GM21367 (cell line): ENCODE results near the gene ABCB4.

Experiments
- ATAC-seq: cut with Tn5 transposase; IDR thresholded peaks from one replicate; pipeline ENCODE4 v1.9.1; 2021; ENCODE audit not compliant: unreplicated experiment

ABCB4 gene

DNA sequence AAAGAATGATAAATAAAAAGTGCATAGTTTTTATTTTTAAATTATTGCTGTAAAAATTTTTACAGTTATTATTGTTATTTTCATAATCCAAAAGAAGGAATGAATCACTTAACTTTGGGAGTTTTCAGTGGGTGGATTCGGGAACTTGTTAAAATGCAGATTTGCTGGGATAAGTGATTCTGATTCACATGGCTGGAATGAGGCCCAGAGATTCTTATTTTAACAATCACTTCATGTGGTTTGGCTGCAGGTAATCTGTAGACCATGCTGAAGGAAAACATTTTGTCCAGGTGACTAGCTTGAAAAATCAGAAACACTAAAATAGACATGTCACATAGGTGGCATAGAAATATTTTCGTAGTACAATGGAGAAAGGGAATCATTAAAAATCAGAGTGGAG lies 116.1 kb downstream of the ABCB4 start:
- no peak for ATAC-seq

DNA sequence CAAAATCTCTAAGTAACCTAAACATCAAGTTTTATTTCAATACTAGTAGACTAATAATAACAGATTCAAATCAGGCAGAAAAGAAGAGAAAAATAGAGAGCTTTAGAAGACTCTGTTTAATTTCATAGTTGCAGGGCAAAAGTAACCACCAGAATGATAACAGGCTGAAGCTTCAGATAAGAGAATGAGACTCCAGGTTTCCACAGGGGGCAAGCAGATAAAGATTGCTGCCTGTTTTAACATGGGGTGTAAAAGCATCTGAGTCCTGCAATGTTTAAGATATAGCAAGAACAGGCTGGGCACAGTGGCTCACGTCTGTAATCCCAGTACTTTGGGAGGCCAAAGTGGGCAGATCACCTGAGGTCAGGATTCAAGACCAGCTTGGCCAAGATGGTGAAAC lies 119.0 kb downstream of the ABCB4 start:
- no peak for ATAC-seq

DNA sequence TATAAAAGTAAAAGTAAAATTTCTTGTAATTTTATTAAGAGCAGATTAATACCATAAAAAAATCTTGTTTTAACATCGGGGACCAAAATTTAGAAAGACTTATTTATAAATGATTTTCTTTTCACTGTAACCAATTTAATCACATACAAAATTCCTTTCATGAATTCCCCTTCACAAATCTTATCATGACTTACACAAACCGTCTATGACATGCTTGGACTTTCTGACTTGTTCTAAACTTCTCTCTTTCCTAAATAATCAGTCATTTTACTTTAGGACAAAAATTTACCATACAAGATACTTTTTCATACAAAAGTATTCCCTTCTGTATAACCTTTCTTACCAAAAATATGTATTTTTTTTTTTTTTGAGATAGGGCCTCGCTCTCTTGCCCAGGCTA lies 120.7 kb downstream of the ABCB4 start:
- ATAC-seq = no peak
